Upper lobe of right lung (tissue), 1 donor: ENCODE measurements around the gene PRRT2. TPM values are rescaled to one million over a fixed set of nuclear protein-coding genes. Genes with fewer than 3 reads are reported as not detected.

Experiments used
- ATAC-seq: fragments of 200-7000 bp; cut with Tn5 transposase; one replicate; pipeline ENCODE4 v1.9.1; 2020; ENCODE audit warnings: mild to moderate bottlenecking, moderate library complexity
- DNase-seq: peaks from one replicate; pipeline ENCODE4 v3.0.0-alpha.2; 2020
- H3K27ac ChIP-seq: fragments of 200-600 bp; one replicate; pipeline ENCODE4 v1.8.0; 2022
- H3K27me3 ChIP-seq: fragments of 200-600 bp; one replicate; pipeline ENCODE4 v1.8.0; 2022; ENCODE audit warnings: mild to moderate bottlenecking
- H3K36me3 ChIP-seq: fragments of 200-600 bp; one replicate; pipeline ENCODE4 v1.8.0; 2022
- H3K4me1 ChIP-seq: fragments of 200-600 bp; one replicate; pipeline ENCODE4 v1.8.0; 2022
- H3K4me3 ChIP-seq: fragments of 200-600 bp; one replicate; pipeline ENCODE4 v1.8.0; 2022; ENCODE audit warnings: mild to moderate bottlenecking
- H3K9me3 ChIP-seq: fragments of 200-600 bp; one replicate; pipeline ENCODE4 v1.8.0; 2022
- CTCF ChIP-seq: fragments of 200-600 bp; IDR thresholded peaks from one replicate; pipeline ENCODE4 v1.8.0; 2022; ENCODE audit warnings: antibody characterized with exemption
- intact Hi-C: fragments of 100-400 bp; cut with DNase I; formaldehyde crosslinking; loops from one replicate; pipeline ENCODE4 v1.11.0; 2022
- total RNA-seq: library from RNA; stranded (reverse); fragmentation: NEBNext Ultra II Directional; extraction: Animal tissue kit (Norgen Biotek cat#: 25700); gene quantifications from one replicate; pipeline ENCODE4 v1.2.1, GENCODE V29; 2021
- donor health status: DM: no; HTN: yes; CAD: no; lungs with severe emphysema.

The PRRT2 gene
- total RNA-seq, 1 donor from 2014 or later: 2.7 TPM

GRCh38 chr16:29806641-29807425 lies 5.2 kb upstream of the PRRT2 start:
- no peak for TF ChIP-seq CTCF
- H3K36me3 ChIP-seq: peaks cover 21% of the 10 kb centered on the region
- H3K27ac ChIP-seq: peak overlapping the region; percentile 89
- H3K9me3 ChIP-seq: no peaks in the 10 kb centered on the region
- ATAC-seq: no peak
- H3K27me3 ChIP-seq: no peaks in the 10 kb centered on the region
- peak overlapping the region; percentile 60 for H3K4me3 ChIP-seq
- peak; percentile 86 for DNase-seq
- H3K4me1 ChIP-seq: peaks cover 43% of the 10 kb centered on the region
- intact Hi-C loops: no loop called here

GRCh38 chr16:29807426-29808218 lies 4.4 kb upstream of the PRRT2 start:
- no peaks in the 10 kb centered on the region for H3K9me3 ChIP-seq
- ATAC-seq (peak; percentile 47), DNase-seq (peak; percentile 94)
- peak overlapping the region; percentile 89 for H3K27ac ChIP-seq
- intact Hi-C loops: no loop called here
- H3K27me3 ChIP-seq: no peaks in the 10 kb centered on the region
- TF ChIP-seq CTCF: peak; percentile 55
- peak overlapping the region; percentile 60 for H3K4me3 ChIP-seq
- peaks cover 50% of the 10 kb centered on the region for H3K4me1 ChIP-seq
- peaks cover 21% of the 10 kb centered on the region for H3K36me3 ChIP-seq

GRCh38 chr16:29808219-29808900 lies 3.6 kb upstream of the PRRT2 start:
- no peak for ATAC-seq
- no peak for TF ChIP-seq CTCF
- DNase-seq: peak; percentile 67
- H3K9me3 ChIP-seq: no peaks in the 10 kb centered on the region
- peak overlapping the region; percentile 89 for H3K27ac ChIP-seq
- peaks cover 21% of the 10 kb centered on the region for H3K36me3 ChIP-seq
- peak overlapping the region; percentile 60 for H3K4me3 ChIP-seq
- H3K27me3 ChIP-seq: no peaks in the 10 kb centered on the region
- intact Hi-C loops: no loop called here
- H3K4me1 ChIP-seq: peaks cover 50% of the 10 kb centered on the region

GRCh38 chr16:29809031-29809747 lies 2.8 kb upstream of the PRRT2 start:
- ATAC-seq: no peak
- peak overlapping the region; percentile 60 for H3K4me3 ChIP-seq
- no peak for TF ChIP-seq CTCF
- intact Hi-C loops: no loop called here
- peaks cover 21% of the 10 kb centered on the region for H3K36me3 ChIP-seq
- peak; percentile 65 for DNase-seq
- H3K4me1 ChIP-seq: peaks cover 45% of the 10 kb centered on the region
- no peaks in the 10 kb centered on the region for H3K27me3 ChIP-seq
- H3K27ac ChIP-seq: peak overlapping the region; percentile 89
- H3K9me3 ChIP-seq: no peaks in the 10 kb centered on the region
